HG03432 (cell line): ENCODE data around the gene SMOC1.

Experiments used
- ATAC-seq: cut with Tn5 transposase; IDR thresholded peaks from one replicate; pipeline ENCODE4 v1.9.1; 2021; ENCODE audit warnings: mild to moderate bottlenecking, moderate library complexity; ENCODE audit not compliant: unreplicated experiment

Gene SMOC1

DNA sequence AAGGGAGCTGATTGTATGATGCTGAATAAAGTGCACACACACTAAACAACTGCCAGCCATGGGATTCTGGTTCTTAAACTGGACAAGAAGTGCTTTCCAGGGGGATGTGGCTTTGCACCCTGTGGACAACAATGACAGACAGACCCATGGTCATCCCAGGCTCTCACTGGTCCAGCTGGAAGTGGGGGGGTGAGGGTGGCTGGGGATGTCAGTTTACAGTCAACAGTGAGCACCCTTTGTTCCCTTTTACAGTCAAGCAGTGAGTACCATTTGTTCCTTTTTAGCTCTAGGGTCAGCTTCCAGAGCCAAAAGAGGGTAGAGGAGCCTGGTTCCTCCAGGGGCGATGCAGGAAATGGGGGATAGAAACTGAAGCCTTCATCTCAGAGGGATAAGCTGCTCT is 100.7 kb downstream of the SMOC1 start:
- ATAC-seq, result no peak

DNA sequence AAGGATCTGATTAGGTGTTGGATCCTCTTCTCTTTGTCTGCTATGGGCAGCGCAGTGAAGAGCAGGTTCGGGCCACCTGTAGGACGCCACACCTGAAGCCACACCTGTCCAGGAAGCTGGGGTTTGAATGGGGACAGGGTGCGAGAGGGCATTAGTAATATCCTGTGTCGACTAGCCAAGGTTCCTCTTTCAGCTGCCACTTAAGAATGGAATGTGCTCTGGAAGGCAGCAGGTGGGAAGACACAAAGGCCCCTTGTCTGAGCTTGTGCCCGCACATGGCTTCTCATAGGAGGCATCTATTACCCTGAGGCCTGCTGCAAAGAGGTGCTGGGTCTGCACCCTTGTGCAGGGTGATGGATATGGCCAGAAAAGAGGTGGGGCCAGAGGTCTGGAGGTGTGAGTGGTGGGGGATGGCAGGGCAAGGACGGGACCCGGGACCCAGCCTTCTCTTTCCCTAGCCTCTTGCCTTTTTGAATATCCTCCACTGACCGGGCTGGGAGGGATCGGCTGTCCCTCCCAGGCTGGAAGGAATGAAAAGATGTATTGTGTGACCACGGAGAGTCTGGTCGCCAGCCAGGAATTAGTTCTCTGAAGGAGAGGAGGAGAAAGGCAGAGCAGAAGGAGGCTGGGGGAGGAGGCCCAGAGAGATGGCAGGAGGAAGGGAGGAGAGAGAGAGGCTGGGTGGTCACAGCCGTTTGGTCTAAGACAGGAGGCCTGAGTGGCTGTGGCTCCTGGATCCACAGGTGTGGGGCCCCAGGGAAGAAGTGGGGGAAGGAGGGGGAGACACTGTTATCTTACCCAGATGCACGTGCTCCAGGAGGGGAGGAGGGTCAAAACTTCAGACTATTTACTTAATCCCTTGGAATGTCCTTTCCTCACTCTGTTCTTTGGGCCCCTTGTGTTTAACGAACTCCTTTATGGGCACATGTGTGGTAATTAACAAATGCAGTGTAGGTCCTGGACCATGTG is 101.5 kb downstream of the SMOC1 start:
- no peak for ATAC-seq

DNA sequence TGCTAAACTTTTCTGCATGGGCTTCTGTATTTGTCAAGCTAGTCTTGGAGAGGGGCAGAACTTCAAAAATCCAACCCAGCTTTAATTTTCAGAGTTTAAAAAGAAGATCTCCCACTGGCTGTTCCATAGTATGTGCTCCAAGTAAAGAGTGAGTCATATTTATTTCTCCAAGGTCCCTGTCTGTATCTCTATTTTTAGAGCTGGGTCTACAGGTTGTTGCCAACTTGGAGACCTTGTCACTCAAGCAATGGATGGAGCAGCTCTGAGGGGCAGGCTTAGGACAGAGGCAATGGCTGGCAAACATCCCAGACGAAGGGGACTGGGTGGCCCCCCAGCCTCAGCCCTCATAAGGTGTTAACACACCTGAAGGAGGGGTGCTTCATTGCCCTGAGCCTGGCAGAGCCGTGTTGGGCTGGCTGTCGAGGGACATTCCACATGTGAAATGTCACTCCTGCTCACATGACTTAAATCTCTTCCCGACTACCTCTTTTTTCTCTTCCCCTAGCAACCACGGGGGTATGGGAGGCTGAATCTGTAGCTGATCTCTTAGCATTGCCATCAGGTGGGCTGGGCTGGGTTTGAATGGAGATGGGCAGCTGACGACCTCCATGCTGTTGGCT is 103.1 kb downstream of the SMOC1 start:
- ATAC-seq, result no peak

DNA sequence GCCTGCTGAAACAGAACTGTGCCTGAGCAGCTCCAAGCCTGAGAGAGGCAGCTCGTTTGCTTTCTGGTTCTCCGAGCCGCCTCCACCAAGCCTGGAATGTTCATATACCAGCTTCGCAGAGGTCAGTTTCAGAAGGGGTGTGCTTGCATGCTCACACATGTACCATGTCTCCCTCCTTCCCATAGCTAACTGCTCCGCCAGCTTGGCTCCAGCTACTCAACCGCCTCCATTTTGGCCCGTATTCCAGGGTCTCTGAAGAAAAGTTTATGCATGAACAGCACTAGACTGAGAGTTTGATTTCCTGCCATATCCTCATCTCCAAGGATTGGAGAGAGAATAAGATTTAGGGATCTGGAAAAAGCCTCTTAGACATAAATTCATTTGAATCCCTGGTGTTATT is 103.7 kb downstream of the SMOC1 start:
- ATAC-seq, result no peak

DNA sequence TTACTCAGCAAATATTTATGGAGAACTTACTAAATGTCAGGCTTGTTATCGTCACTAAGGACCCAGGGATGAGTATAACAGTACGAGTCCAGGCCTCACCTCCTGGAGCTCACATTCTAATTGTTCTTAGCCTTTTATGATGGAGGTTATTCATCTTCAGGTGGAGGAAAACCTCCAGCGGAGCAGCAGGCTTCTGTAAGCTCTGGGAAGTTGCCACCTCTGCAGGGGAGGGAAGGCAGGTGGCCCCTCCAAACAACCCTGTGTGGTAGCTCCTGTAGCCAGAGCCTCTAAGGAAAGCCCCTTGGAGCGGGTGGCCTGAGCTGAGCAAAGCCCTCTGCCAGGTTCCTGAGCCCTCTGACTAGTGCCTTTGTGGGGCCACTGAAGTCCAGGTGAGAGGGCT is 104.1 kb downstream of the SMOC1 start:
- ATAC-seq, result no peak

DNA sequence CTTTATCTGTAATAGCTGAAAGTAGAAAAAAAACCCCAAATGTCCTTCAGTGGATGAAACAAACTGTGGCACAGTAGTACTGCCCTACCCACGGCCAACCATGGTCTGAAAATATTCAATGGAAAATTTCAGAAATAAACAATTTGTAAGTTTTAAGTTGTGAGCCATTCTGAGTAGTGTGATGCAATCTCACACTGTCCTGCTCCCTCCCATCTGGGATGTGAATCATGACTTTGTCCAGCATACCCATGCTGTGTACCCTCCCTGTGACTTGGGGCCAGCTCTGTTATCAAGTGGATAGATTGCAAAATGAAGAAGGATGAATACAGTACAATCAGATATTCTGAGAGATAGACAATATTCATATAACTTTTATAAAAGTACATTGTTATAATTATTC is 106.2 kb downstream of the SMOC1 start:
- ATAC-seq, result no peak

DNA sequence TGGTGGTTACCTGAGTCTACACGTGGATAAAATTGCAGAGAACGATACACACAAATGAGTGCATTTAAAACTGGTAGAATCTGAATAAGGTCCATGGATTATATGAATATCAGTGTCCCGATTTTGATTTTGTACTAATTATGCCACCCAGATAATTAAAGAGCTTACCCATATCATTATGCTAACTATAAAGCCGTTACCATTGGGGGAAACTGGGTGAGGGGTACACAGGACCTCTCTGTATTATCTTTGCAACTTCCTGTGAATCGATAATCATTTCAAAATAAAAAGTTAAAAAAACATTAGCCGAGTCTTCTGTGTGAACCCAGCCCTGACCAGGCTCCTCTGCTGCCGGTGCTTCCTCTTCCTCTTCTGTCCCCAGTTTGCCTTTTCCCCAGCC is 107.1 kb downstream of the SMOC1 start:
- no peak for ATAC-seq

DNA sequence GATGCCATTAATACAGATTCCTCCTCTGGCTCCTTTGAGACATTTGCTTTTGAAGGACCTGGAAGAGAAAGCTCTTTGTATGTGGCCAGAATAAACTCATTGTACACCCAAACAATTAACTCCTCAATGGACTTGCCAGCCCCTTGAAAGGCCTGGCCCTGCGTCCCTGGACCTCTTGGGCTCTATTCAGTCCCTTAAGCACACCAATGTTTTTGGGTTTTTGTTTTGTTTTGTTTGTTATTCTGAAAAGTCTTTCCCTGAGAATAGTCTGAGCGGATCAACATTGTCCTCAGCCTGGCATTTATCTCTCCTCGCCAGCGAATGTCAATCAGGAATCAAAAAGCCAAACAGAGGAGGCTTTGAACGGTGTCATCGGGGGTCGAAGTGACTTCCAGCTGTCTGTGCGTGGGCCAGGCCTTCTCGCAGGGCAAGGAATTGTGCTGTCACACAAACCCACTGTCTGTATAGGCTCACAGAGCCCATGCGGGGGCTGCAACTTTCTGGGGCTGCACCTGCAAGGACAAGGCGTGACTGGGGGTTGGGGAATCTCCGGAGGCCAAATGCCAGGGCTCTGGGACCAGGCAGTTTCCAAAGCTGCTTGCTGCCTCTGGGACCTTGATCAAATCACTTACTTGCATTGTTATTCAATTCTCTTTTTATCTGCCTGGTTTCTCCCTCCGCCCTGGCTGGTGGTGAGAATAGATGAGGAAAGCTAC is 108.3 kb downstream of the SMOC1 start:
- no peak for ATAC-seq

DNA sequence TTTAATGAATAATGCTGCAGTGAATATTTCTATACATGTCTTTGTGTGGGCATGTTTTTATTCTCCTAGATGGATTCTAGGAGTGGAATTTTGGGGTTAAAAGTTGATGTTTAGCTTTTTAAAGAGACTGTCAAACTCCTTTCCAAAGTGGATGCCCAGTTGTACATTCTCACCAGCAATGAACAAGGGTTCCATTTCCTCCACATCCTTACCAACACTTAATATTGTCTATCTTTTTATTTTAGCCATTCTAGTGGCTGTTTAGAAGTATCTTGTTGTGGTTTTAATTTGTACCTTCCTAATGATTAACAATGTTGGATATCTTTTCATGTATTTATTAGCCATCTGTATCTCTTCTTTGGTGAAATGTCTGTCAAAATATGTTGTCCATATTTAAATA is 109.8 kb downstream of the SMOC1 start:
- ATAC-seq, result no peak

DNA sequence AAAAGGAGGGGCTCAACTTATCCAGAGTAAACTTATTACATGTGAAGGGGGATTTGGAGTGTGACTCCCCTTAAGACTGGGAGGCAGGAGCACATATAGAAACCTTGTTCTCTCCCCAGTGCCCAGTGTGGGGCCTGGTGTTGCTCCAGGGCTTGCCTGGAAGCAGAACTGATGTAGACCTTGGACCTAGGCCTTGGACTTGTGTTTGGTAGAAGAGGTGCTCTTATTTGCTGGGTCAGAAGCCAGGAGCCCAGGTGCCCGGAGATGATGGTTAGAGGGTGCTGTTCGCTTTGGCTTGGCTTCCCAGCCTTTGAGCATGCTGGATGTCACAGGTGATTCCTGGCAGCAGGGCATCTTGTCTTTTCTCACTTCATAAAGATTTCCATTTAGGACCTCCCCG is 110.4 kb downstream of the SMOC1 start:
- ATAC-seq, result no peak

DNA sequence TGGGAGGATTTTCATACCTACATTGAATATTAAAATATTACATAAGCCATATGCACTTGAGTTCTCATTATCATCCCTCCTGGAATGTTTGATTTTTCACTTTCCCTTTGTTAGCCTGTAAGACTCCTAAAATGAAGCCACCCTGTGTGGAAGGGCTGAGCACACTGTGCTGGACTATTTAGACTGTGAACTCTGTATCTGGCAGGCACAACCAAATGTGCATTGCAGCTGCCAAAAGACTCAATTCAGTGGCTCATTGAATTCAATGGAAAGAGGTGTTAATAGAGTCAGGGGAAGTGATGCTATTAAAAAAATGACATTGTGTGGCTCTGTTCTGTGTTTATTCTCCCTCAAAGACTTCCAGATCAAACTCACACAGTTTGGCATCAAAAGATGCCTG is 111.1 kb downstream of the SMOC1 start:
- ATAC-seq, result no peak

DNA sequence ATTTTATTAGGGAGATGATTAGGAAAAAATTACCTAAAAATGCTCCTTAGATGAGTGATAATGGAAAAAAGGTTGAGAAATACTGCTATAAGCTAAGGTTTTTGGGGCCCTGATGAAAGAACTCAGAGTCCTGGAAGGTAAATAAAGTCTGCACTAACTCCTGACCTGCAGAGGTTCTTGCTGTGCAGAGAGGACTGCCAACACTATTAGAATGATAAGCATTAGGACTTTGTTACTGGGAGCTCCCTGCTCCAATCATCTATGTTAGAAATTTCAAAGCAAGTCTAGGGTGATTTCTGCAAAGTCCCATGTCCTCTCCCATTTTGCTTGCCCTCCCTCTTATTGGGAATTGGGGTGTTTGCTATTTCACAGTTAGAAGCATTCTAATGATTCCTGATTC is 112.2 kb downstream of the SMOC1 start:
- ATAC-seq, result no peak

DNA sequence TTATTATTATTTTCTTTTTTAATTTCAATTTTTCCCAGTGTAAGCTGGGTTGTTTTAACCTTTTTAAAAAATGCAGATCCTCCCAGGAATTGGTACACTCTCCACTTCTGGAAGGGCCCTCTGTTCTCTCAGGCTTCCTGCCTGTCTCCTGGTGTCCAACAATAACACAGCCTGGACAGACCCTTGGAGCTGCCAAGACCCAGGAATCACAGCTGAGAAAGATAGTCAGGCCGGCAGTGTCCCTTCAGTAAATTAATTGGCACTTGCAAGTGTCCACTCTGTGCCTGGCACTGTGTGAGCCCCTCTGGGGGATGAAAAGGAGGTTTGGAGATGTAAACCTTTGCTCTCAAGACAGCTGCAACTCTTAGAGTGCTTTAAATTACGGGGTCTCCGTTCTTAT is 113.3 kb downstream of the SMOC1 start:
- no peak for ATAC-seq

DNA sequence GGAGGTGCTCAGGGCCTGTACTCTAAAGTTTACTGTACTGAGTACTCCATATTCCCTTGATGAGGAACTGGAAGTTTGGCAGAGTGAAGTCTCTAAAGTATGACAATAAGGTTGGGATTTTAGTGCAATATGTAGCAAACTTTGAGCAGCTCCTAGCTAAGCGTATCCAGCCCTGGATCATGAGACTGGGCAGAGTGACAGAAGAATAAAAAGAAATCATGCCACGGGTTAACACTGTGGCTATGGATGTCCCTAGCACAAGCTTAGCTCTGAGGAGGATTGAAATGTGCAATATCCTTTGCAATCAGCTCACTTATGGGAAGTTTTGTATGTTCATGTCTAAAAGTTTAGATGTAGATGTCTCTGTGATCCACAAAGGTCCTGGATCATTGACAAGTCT is 114.1 kb downstream of the SMOC1 start:
- ATAC-seq, result no peak

DNA sequence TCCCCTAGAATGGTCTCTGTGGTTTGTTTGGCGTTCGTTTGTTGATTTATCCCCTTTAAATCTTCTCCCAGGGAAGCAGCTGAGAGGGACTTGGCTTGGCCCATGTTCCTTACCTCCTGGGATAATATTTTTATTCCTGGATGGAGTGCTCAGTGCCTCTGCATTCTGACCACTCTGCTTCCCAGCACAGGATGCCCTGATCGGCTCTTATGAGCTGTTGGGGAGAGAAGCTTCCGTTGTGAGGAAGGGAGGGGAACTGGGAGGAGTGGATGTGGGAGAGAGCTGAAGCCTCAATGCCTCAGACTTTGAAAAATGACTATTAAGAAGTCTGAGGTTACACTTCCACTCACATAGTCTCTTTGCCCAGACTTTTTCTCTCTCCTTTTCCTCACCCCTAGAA is 114.8 kb downstream of the SMOC1 start:
- no peak for ATAC-seq

DNA sequence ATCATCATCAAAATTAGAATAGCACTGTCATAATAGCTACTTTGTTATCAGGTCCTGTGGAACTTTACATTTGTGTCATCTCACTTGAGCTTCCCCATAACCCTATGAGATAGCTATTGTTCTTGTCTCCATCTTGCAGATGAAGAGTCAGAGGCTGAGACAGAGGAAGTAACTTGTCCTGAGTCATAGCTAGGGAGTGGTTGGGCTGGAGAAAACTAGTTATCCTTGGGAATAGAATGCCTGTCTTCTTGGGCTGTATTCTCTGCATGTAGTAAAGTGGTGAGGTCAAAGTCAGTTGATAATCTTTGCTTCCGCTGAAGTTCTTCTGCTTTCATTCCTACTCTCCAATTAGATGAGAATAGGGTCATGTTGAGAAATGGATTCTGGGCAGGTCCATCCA is 117.0 kb downstream of the SMOC1 start:
- ATAC-seq, result no peak

DNA sequence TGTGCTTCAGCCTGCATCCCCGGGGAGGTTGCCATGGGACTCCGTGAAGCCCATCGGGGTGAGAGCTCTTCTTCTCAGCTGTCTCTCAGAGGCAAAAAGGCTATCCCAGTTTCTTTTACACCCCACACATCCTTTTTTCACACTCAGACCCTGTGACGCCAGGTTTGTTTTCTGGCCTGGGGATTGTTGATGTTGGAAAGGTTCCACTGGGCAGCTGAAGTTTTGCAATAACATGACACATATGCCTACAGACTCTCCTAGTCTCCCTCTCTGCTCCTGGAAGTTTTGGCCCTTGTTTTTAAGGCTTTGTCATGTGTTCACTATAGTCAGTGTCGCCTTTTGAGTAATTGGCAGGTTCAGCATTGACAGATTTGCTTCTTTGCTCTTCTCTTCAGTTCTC is 118.6 kb downstream of the SMOC1 start:
- ATAC-seq, result no peak

DNA sequence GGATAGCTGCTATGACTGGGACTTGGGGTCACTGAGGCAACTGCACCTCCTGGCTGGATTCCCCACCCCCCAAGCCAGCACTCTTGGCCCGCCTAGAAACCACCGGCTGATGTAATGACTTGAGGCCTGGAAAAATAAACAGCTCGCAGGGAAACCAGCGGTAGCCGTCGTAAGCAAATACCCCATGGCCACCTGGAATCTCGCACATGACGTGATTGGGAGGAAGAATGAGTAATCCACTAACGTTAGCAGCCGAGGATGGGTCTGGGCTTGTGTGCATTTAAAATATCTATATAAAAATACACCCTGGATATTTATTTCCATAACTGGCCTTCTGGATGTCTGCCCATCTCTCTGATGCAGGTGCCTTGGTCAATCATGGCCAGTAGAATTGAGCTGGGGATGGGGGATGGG is 120.1 kb downstream of the SMOC1 start:
- ATAC-seq, result no peak

DNA sequence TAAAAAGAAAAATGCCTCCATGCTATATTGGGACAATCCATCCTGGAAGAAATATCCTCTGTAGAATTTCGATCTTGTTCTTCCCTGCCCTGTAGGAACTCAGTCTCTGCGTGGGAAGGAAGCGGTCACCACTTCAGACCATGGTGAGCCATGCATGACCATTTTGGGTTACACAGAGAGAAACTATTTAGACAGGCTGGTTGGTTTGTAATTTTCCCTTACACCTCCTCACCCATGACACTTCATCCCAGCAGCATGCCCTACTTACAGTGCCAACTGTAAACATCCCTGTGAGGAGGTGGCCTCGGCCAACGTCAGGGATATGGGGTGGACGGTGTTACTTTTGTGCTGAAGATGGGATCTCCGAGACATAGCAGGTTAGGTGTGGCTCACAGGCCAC is 121.4 kb downstream of the SMOC1 start:
- peak; percentile 51 for ATAC-seq

DNA sequence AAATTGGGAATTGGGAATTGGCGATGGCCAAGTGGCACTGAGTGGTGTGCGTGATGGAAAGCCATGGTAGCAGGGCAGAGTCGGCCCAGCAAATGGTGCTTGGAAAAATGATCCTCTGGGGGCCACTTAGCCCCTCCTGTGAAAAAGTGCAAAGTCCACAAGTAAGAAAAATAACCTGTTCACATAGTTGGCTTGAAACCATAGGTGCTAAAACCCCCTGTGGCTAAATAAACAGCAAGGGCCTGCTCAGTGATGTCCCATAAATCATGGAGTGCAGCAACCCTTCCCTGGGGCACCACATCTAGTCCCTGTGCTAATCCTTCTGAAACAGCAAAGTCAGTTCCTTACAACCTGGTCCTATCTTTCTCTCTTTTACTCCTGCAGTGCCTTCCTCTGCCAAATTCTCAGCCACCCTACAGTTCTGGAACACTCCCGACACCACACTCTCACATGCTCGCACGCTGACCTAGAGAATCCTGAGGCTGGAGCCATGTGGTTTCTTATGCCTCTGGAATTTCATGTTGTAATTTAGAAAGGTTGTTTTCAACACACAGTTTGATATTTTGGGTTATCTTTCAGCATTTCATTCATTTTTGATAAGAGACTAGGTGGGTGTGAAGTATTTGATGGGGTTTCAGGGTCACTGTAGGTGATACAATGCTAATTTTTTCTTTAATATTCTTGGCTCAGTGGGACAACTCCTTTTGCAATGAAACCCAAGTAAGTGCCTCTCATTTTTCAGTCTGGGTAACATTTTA is 123.6 kb downstream of the SMOC1 start:
- ATAC-seq, result no peak

DNA sequence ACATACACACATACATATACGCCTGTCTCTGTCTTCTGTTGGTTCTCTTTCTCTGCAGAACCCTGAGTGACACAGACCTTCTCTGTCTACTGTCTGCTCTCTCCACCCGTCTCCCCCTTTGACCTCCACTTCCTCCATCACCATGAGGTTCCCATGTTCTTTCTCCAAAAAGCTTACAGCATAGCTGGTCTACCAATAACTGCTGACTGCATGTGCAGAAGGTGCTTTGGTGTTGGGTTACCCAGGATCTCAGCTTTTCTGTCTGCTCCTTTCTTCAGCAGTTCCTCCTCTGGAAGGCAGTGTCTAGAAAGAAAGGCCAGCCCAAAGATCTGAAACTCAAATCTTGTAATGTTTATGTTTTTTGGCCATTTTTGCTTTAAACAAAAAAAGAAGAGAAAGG is 125.6 kb downstream of the SMOC1 start:
- no peak for ATAC-seq
